Neural progenitor cell (in vitro differentiated cells): ENCODE data around the gene ALK. TPM values are rescaled to one million over a fixed set of nuclear protein-coding genes. Genes with fewer than 3 reads are reported as not detected.

ENCODE experiments used
- DNase-seq: peaks from one replicate; pipeline ENCODE4 v3.0.0-alpha.2; 2016; ENCODE audit warnings: low spot score
- H2AFZ ChIP-seq: fragments of 200-600 bp; sonication (generic); replicated peaks from 2 replicates; pipeline ENCODE4 v1.6.1; 2016; ENCODE audit warnings: antibody characterized with exemption
- H3F3A ChIP-seq: fragments of 200-600 bp; sonication (generic); 2 replicates; pipeline ENCODE4 v1.6.1; 2016; ENCODE audit warnings: antibody characterized with exemption, low read depth
- H3K27ac ChIP-seq: fragments of 200-600 bp; sonication (generic); 2 replicates; pipeline ENCODE4 v1.5.1; 2016; ENCODE audit warnings: mild to moderate bottlenecking
- H3K27me3 ChIP-seq: fragments of 200-600 bp; sonication (generic); 2 replicates; pipeline ENCODE4 v1.6.1; 2016; ENCODE audit warnings: mild to moderate bottlenecking, moderate library complexity
- H3K36me3 ChIP-seq: fragments of 200-600 bp; sonication (generic); 2 replicates; pipeline ENCODE4 v1.5.1; 2016
- H3K4me1 ChIP-seq: fragments of 200-600 bp; sonication (generic); 2 replicates; pipeline ENCODE4 v1.6.1; 2016; ENCODE audit warnings: mixed run types
- H3K4me2 ChIP-seq: fragments of 200-600 bp; sonication (generic); 2 replicates; pipeline ENCODE4 v1.6.1; 2016
- H3K4me3 ChIP-seq: fragments of 200-600 bp; sonication (generic); 2 replicates; pipeline ENCODE4 v1.5.1; 2016
- H3K79me2 ChIP-seq: fragments of 200-600 bp; sonication (generic); 2 replicates; pipeline ENCODE4 v1.6.1; 2016; ENCODE audit warnings: low read depth
- H3K9ac ChIP-seq: fragments of 200-600 bp; sonication (generic); 2 replicates; pipeline ENCODE4 v1.6.1; 2016
- H3K9me3 ChIP-seq: fragments of 200-600 bp; sonication (generic); 2 replicates; pipeline ENCODE4 v1.5.1; 2016; ENCODE audit warnings: low read depth
- H4K20me1 ChIP-seq: fragments of 200-600 bp; sonication (generic); 2 replicates; pipeline ENCODE4 v1.6.1; 2016; ENCODE audit warnings: low read depth
- H3K27ac Mint-ChIP-seq: 3 replicates; pipeline ENCODE4 v1.8.0; 2021; ENCODE audit warnings: mixed read lengths
- H3K27me3 Mint-ChIP-seq: 2 replicates; pipeline ENCODE4 v1.8.0; 2022; ENCODE audit warnings: low read depth, mild to moderate bottlenecking, inconsistent platforms, moderate library complexity, mixed read lengths; ENCODE audit not compliant: insufficient read depth
- H3K36me3 Mint-ChIP-seq: 3 replicates; pipeline ENCODE4 v1.8.0; 2021; ENCODE audit warnings: mixed read lengths
- H3K4me1 Mint-ChIP-seq: 3 replicates; pipeline ENCODE4 v1.8.0; 2021; ENCODE audit warnings: mixed read lengths
- H3K4me3 Mint-ChIP-seq: 3 replicates; pipeline ENCODE4 v1.8.0; 2021; ENCODE audit warnings: mild to moderate bottlenecking, moderate library complexity, mixed read lengths
- H3K9me3 Mint-ChIP-seq: 3 replicates; pipeline ENCODE4 v1.8.0; 2020; ENCODE audit warnings: mixed read lengths
- EZH2 ChIP-seq: fragments of 200-600 bp; sonication (generic); IDR thresholded peaks from 2 replicates; pipeline ENCODE4 v1.6.1; 2017; ENCODE audit warnings: antibody characterized with exemption, mild to moderate bottlenecking, moderate library complexity
- EZH2phosphoT487 ChIP-seq: fragments of 200-600 bp; sonication (generic); IDR thresholded peaks from 2 replicates; pipeline ENCODE4 v1.6.1; 2017; ENCODE audit warnings: antibody characterized with exemption
- total RNA-seq: library from RNA; depleted of rRNA; stranded (reverse); fragments of >200 nt; gene quantifications from 2 replicates; pipeline ENCODE4 v1.2.3, GENCODE V29; 2015; ENCODE audit warnings: low replicate concordance
- TF ChIP-seq, protein P1 (sequence below): fragments of 200-600 bp; sonication (generic); IDR thresholded peaks from 2 replicates; pipeline ENCODE4 v1.5.1; 2017; ENCODE audit warnings: antibody characterized with exemption, mild to moderate bottlenecking

The ALK gene
- total RNA-seq, 1 donor from 2014 or later: not detected

- H3F3A ChIP-seq: no peaks in the 10 kb centered on the region
- H3K4me1 ChIP-seq: peaks cover 2% of the 10 kb centered on the region
- no peak overlapping the region for H3K27ac ChIP-seq
- no peaks in the 10 kb centered on the region for H3K79me2 ChIP-seq
- Mint-ChIP-seq H3K9me3 (no peaks in the 10 kb centered on the region), H3K4me3 (no peak overlapping the region), H3K36me3 (no peaks in the 10 kb centered on the region), H3K27me3 (peaks cover 4% of the 10 kb centered on the region), H3K27ac (no peak overlapping the region), H3K4me1 (peaks cover 36% of the 10 kb centered on the region)
- H2AFZ ChIP-seq: no peak overlapping the region
- H3K27me3 ChIP-seq: no peaks in the 10 kb centered on the region
- no peaks in the 10 kb centered on the region for H4K20me1 ChIP-seq
- no peak overlapping the region for H3K4me2 ChIP-seq
- no peaks in the 10 kb centered on the region for H3K36me3 ChIP-seq
- H3K9me3 ChIP-seq: no peaks in the 10 kb centered on the region
- no peak overlapping the region for H3K4me3 ChIP-seq
- TF ChIP-seq EZH2phosphoT487: no peak
- TF ChIP-seq EZH2: no peak
- TF ChIP-seq, protein P1, sequence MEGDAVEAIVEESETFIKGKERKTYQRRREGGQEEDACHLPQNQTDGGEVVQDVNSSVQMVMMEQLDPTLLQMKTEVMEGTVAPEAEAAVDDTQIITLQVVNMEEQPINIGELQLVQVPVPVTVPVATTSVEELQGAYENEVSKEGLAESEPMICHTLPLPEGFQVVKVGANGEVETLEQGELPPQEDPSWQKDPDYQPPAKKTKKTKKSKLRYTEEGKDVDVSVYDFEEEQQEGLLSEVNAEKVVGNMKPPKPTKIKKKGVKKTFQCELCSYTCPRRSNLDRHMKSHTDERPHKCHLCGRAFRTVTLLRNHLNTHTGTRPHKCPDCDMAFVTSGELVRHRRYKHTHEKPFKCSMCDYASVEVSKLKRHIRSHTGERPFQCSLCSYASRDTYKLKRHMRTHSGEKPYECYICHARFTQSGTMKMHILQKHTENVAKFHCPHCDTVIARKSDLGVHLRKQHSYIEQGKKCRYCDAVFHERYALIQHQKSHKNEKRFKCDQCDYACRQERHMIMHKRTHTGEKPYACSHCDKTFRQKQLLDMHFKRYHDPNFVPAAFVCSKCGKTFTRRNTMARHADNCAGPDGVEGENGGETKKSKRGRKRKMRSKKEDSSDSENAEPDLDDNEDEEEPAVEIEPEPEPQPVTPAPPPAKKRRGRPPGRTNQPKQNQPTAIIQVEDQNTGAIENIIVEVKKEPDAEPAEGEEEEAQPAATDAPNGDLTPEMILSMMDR: no peak
- DNase-seq: no peak
- no peak overlapping the region for H3K9ac ChIP-seq
Measured at GRCh38 chr2:29347774-29348461, 573.5 kb downstream of the ALK start.

DNA sequence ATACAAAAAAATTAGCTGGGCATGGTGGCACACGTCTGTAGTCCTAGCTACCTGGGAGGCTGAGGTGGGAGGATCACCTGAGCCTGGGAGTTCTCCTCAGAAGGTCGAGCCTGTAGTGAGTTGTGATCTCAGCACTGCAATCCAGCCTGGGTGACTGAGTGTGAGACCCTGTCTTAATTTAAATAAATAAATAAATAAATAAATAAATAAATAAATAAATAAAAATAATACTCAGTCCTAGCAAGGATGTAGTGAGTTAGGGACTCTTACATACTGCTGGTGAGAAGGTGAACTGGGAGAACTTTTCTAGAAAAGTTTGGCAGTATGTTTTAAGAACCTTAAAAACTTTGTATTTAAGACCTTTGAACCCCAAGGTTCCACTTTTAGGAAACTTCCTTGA lies 576.1 kb downstream of the ALK start:
- Mint-ChIP-seq H3K36me3 (no peaks in the 10 kb centered on the region), H3K4me1 (peaks cover 28% of the 10 kb centered on the region), H3K4me3 (no peak overlapping the region), H3K9me3 (no peaks in the 10 kb centered on the region), H3K27ac (no peak overlapping the region), H3K27me3 (peaks cover 4% of the 10 kb centered on the region)
- no peaks in the 10 kb centered on the region for H3K27me3 ChIP-seq
- no peaks in the 10 kb centered on the region for H3K4me1 ChIP-seq
- no peak for DNase-seq
- no peaks in the 10 kb centered on the region for H3K79me2 ChIP-seq
- H2AFZ ChIP-seq: no peak overlapping the region
- TF ChIP-seq, protein P1: no peak
- no peak for TF ChIP-seq EZH2
- no peak for TF ChIP-seq EZH2phosphoT487
- no peak overlapping the region for H3K9ac ChIP-seq
- no peaks in the 10 kb centered on the region for H3K9me3 ChIP-seq
- no peak overlapping the region for H3K4me3 ChIP-seq
- no peaks in the 10 kb centered on the region for H3K36me3 ChIP-seq
- H4K20me1 ChIP-seq: no peaks in the 10 kb centered on the region
- no peaks in the 10 kb centered on the region for H3F3A ChIP-seq
- H3K27ac ChIP-seq: no peak overlapping the region
- H3K4me2 ChIP-seq: no peak overlapping the region

DNA sequence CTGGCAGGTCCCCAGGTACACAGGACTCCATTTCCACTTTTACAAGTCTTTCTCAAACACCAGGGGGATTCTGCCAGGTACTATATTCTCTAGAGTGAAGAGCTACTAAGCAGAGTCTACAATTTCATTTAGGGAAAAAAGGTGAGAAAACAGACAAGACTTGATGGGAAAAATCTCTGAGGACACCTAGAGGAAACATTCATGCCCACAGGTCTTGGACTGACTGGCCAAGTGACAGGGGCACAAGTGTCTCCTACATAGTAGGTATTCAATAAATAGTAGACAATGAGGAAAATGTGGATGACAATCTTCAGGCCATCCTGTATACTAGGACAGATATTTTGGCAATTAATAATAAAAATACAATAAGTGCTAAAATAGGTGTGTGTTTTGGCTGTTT lies 577.6 kb downstream of the ALK start:
- H3K27me3 Mint-ChIP-seq: no peaks in the 10 kb centered on the region
- Histone ChIP-seq H4K20me1 (no peaks in the 10 kb centered on the region), H3K4me3 (no peak overlapping the region), H3K9me3 (no peaks in the 10 kb centered on the region), H2AFZ (no peak overlapping the region), H3K4me2 (no peak overlapping the region), H3K79me2 (no peaks in the 10 kb centered on the region), H3K27me3 (no peaks in the 10 kb centered on the region), H3K27ac (no peak overlapping the region), H3K36me3 (no peaks in the 10 kb centered on the region), H3K9ac (no peak overlapping the region), H3F3A (no peaks in the 10 kb centered on the region), H3K4me1 (no peaks in the 10 kb centered on the region)
- peaks cover 19% of the 10 kb centered on the region for H3K4me1 Mint-ChIP-seq
- DNase-seq: no peak
- no peaks in the 10 kb centered on the region for H3K36me3 Mint-ChIP-seq
- H3K27ac Mint-ChIP-seq: no peak overlapping the region
- H3K4me3 Mint-ChIP-seq: no peak overlapping the region
- H3K9me3 Mint-ChIP-seq: no peaks in the 10 kb centered on the region
- TF ChIP-seq EZH2 (no peak), EZH2phosphoT487 (no peak)
- TF ChIP-seq, protein P1: peak; percentile 21
